SU-DHL-6 (cell line): ENCODE data around the gene RASA3.

Experiments
- H2AFZ ChIP-seq: fragments of 200-600 bp; sonication (generic); 2 replicates; pipeline ENCODE4 v1.6.1; 2014; ENCODE audit warnings: low read depth, mild to moderate bottlenecking, moderate library complexity, mixed read lengths, antibody characterized with exemption, low read length; ENCODE audit not compliant: severe bottlenecking
- H3F3A ChIP-seq: fragments of 200-600 bp; shearing (Covaris generic); 2 replicates; pipeline ENCODE4 v1.6.0; 2016; ENCODE audit warnings: antibody characterized with exemption, mild to moderate bottlenecking; ENCODE audit not compliant: insufficient read depth
- H3K27ac ChIP-seq: fragments of 200-600 bp; sonication (generic); 2 replicates; pipeline ENCODE4 v1.5.1; 2016; ENCODE audit warnings: low read depth, mild to moderate bottlenecking, low read length, moderate library complexity, mixed read lengths
- H3K27me3 ChIP-seq: fragments of 200-600 bp; sonication (generic), shearing (Covaris generic); 2 replicates; pipeline ENCODE4 v1.6.0; 2014; ENCODE audit warnings: mild to moderate bottlenecking, low read length
- H3K36me3 ChIP-seq: fragments of 200-600 bp; sonication (generic); 2 replicates; pipeline ENCODE4 v1.6.1; 2014; ENCODE audit warnings: mild to moderate bottlenecking, low read length, mixed read lengths
- H3K4me2 ChIP-seq: fragments of 300-600, 200-600 bp; shearing (Covaris generic), sonication (generic); 2 replicates; pipeline ENCODE4 v1.6.0; 2014; ENCODE audit warnings: low read length, low read depth, mild to moderate bottlenecking; ENCODE audit not compliant: poor library complexity, severe bottlenecking
- H3K4me3 ChIP-seq: fragments of 200-600 bp; sonication (generic); 2 replicates; pipeline ENCODE4 v1.5.1; 2014; ENCODE audit warnings: antibody characterized with exemption, low read length, mild to moderate bottlenecking, mixed read lengths; ENCODE audit not compliant: insufficient read depth, poor library complexity, severe bottlenecking
- H3K79me2 ChIP-seq: fragments of 200-600 bp; sonication (generic); 2 replicates; pipeline ENCODE4 v1.6.1; 2014; ENCODE audit warnings: mild to moderate bottlenecking, low read length, moderate library complexity; ENCODE audit not compliant: insufficient read depth
- H3K9ac ChIP-seq: fragments of 200-600 bp; sonication (generic); 2 replicates; pipeline ENCODE4 v1.7.0; 2014; ENCODE audit warnings: mild to moderate bottlenecking, low read length
- H3K9me2 ChIP-seq: fragments of 200-600 bp; sonication (generic); replicated peaks from 2 replicates; pipeline ENCODE4 v1.6.1; 2014; ENCODE audit warnings: low read length; ENCODE audit not compliant: insufficient read depth
- H3K9me3 ChIP-seq: fragments of 200-600 bp; sonication (generic); 2 replicates; pipeline ENCODE4 v1.6.1; 2014; ENCODE audit warnings: low read length, mixed read lengths; ENCODE audit not compliant: insufficient read depth
- H4K20me1 ChIP-seq: fragments of 200-600 bp; sonication (generic); 2 replicates; pipeline ENCODE4 v1.6.1; 2014; ENCODE audit warnings: low read depth, mild to moderate bottlenecking, antibody characterized with exemption, low read length, moderate library complexity, mixed read lengths
- CTCF ChIP-seq: fragments of 200-600 bp; sonication (generic); IDR thresholded peaks from one replicate; pipeline ENCODE4 v1.5.1; 2017; ENCODE audit warnings: antibody characterized with exemption, mild to moderate bottlenecking, low read length, moderate library complexity; ENCODE audit not compliant: insufficient read depth, poor library complexity, severe bottlenecking
- EZH2phosphoT487 ChIP-seq: fragments of 200-600 bp; sonication (generic), shearing (Covaris generic); conservative IDR thresholded peaks from 2 replicates; pipeline ENCODE4 v1.6.1; 2018; ENCODE audit warnings: mild to moderate bottlenecking, antibody characterized with exemption, low read length, moderate library complexity, mixed read lengths

Gene RASA3

GRCh38 chr13:113935001-113935844 is 197.2 kb downstream of the RASA3 start:
- H3K9me3 ChIP-seq: no peaks in the 10 kb centered on the region
- H3F3A ChIP-seq: no peaks in the 10 kb centered on the region
- no peaks in the 10 kb centered on the region for H3K36me3 ChIP-seq
- H3K79me2 ChIP-seq: no peaks in the 10 kb centered on the region
- H3K4me2 ChIP-seq: no peak overlapping the region
- H2AFZ ChIP-seq: no peak overlapping the region
- no peak overlapping the region for H3K27ac ChIP-seq
- H3K9me2 ChIP-seq: no peaks in the 10 kb centered on the region
- TF ChIP-seq EZH2phosphoT487: no peak
- no peak for TF ChIP-seq CTCF
- no peak overlapping the region for H3K9ac ChIP-seq
- no peaks in the 10 kb centered on the region for H4K20me1 ChIP-seq
- no peak overlapping the region for H3K4me3 ChIP-seq
- H3K27me3 ChIP-seq: no peaks in the 10 kb centered on the region

GRCh38 chr13:113934576-113934975 is 197.8 kb downstream of the RASA3 start:
- Histone ChIP-seq H3K79me2 (no peaks in the 10 kb centered on the region), H3F3A (no peaks in the 10 kb centered on the region), H3K9me2 (no peaks in the 10 kb centered on the region), H3K4me3 (no peak overlapping the region), H2AFZ (no peak overlapping the region), H3K9me3 (no peaks in the 10 kb centered on the region), H3K9ac (no peak overlapping the region), H3K27ac (no peak overlapping the region), H3K27me3 (no peaks in the 10 kb centered on the region), H3K4me2 (no peak overlapping the region), H3K36me3 (no peaks in the 10 kb centered on the region), H4K20me1 (no peaks in the 10 kb centered on the region)
- TF ChIP-seq CTCF: no peak

- Histone ChIP-seq H3K4me3 (no peak overlapping the region), H3K27ac (no peak overlapping the region), H3F3A (no peaks in the 10 kb centered on the region), H3K36me3 (no peaks in the 10 kb centered on the region), H3K9ac (no peak overlapping the region), H3K9me2 (no peaks in the 10 kb centered on the region), H3K27me3 (no peaks in the 10 kb centered on the region), H4K20me1 (no peaks in the 10 kb centered on the region), H3K79me2 (no peaks in the 10 kb centered on the region), H3K9me3 (no peaks in the 10 kb centered on the region), H3K4me2 (no peak overlapping the region), H2AFZ (no peak overlapping the region)
- TF ChIP-seq CTCF: no peak
- no peak for TF ChIP-seq EZH2phosphoT487
These were observed 198.5 kb downstream of the RASA3 start for GRCh38 chr13:113933901-113934300.
